GM23338 (cell line): ENCODE measurements around the gene SLC6A12. TPM values are rescaled to one million over a fixed set of nuclear protein-coding genes. Genes with fewer than 3 reads are reported as not detected.

Experiments used
- ATAC-seq: fragments of 200-7000 bp; cut with Tn5 transposase; 3 replicates; pipeline ENCODE4 v1.9.1; 2020
- DNase-seq: peaks from one replicate; pipeline ENCODE4 v3.0.0-alpha.2; 2015; ENCODE audit warnings: low spot score
- H2AFZ ChIP-seq: fragments of 200-600 bp; sonication (generic); 2 replicates; pipeline ENCODE4 v1.8.0; 2016; ENCODE audit warnings: antibody characterized with exemption, mild to moderate bottlenecking, moderate library complexity
- H3F3A ChIP-seq: fragments of 200-600 bp; sonication (generic); replicated peaks from 2 replicates; pipeline ENCODE4 v1.8.0; 2017; ENCODE audit warnings: antibody characterized with exemption, mixed run types, low read depth
- H3K27ac ChIP-seq: fragments of 200-600 bp; sonication (generic); 2 replicates; pipeline ENCODE4 v1.6.1; 2016; ENCODE audit warnings: low read depth
- H3K27me3 ChIP-seq: fragments of 200-600 bp; sonication (generic); 2 replicates; pipeline ENCODE4 v1.8.0; 2016; ENCODE audit warnings: mild to moderate bottlenecking, mixed run types, moderate library complexity; ENCODE audit not compliant: insufficient read depth
- H3K36me3 ChIP-seq: fragments of 200-600 bp; sonication (generic); 2 replicates; pipeline ENCODE4 v1.8.0; 2016; ENCODE audit warnings: mild to moderate bottlenecking; ENCODE audit not compliant: insufficient read depth
- H3K4me1 ChIP-seq: fragments of 200-600 bp; sonication (generic); 2 replicates; pipeline ENCODE4 v1.8.0; 2016; ENCODE audit warnings: mild to moderate bottlenecking, moderate library complexity; ENCODE audit not compliant: insufficient read depth
- H3K4me2 ChIP-seq: fragments of 200-600 bp; sonication (generic); 2 replicates; pipeline ENCODE4 v1.7.1; 2017; ENCODE audit warnings: mixed run types
- H3K4me3 ChIP-seq: fragments of 200-600 bp; sonication (generic); 2 replicates; pipeline ENCODE4 v1.6.1; 2016; ENCODE audit warnings: mixed run types
- H3K79me2 ChIP-seq: fragments of 200-600 bp; sonication (generic); replicated peaks from 2 replicates; pipeline ENCODE4 v1.8.0; 2017; ENCODE audit warnings: mild to moderate bottlenecking; ENCODE audit not compliant: insufficient read depth
- H3K9me2 ChIP-seq: fragments of 200-600 bp; sonication (generic); 2 replicates; pipeline ENCODE4 v1.8.0; 2017; ENCODE audit not compliant: insufficient read depth
- H4K20me1 ChIP-seq: fragments of 200-600 bp; sonication (generic); replicated peaks from 2 replicates; pipeline ENCODE4 v1.8.0; 2017; ENCODE audit warnings: mild to moderate bottlenecking; ENCODE audit not compliant: insufficient read depth
- H3K27ac Mint-ChIP-seq: 2 replicates; pipeline ENCODE4 v1.8.0; 2020; ENCODE audit warnings: inconsistent platforms, mild to moderate bottlenecking, moderate library complexity, mixed read lengths
- H3K27me3 Mint-ChIP-seq: 3 replicates; pipeline ENCODE4 v1.8.0; 2022; ENCODE audit warnings: low read depth, mild to moderate bottlenecking, moderate library complexity, mixed read lengths, inconsistent platforms; ENCODE audit not compliant: insufficient read depth, poor library complexity
- H3K36me3 Mint-ChIP-seq: 3 replicates; pipeline ENCODE4 v1.8.0; 2021; ENCODE audit warnings: low read depth, mild to moderate bottlenecking, inconsistent platforms, moderate library complexity, mixed read lengths
- H3K4me1 Mint-ChIP-seq: 3 replicates; pipeline ENCODE4 v1.8.0; 2020; ENCODE audit warnings: mild to moderate bottlenecking, inconsistent platforms, mixed read lengths
- H3K4me3 Mint-ChIP-seq: 3 replicates; pipeline ENCODE4 v1.8.0; 2021; ENCODE audit warnings: moderate library complexity, mild to moderate bottlenecking, inconsistent platforms, mixed read lengths
- H3K9me3 Mint-ChIP-seq: 3 replicates; pipeline ENCODE4 v1.8.0; 2020; ENCODE audit warnings: moderate library complexity, mild to moderate bottlenecking, inconsistent platforms, mixed read lengths
- CREB1 ChIP-seq: fragments of 250-450 bp; sonication (Bioruptor Pico); IDR thresholded peaks from 2 replicates; pipeline ENCODE4 v1.5.0; 2020; ENCODE audit warnings: low read depth, mild to moderate bottlenecking, moderate library complexity
- ETS1 ChIP-seq: IDR thresholded peaks from 2 replicates; pipeline ENCODE4 v1.6.1; 2016; ENCODE audit warnings: antibody characterized with exemption
- EZH2 ChIP-seq: fragments of 200-600 bp; sonication (generic); IDR thresholded peaks from one replicate; pipeline ENCODE4 v1.8.0; 2017; ENCODE audit warnings: antibody characterized with exemption, mild to moderate bottlenecking, low read depth; ENCODE audit not compliant: unreplicated experiment
- EZH2phosphoT487 ChIP-seq: fragments of 200-600 bp; sonication (generic); IDR thresholded peaks from one replicate; pipeline ENCODE4 v1.8.1; 2018; ENCODE audit warnings: antibody characterized with exemption; ENCODE audit not compliant: unreplicated experiment
- JUNB ChIP-seq: IDR thresholded peaks from one replicate; pipeline ENCODE4 v1.6.1; 2016; ENCODE audit warnings: antibody characterized with exemption; ENCODE audit not compliant: unreplicated experiment
- STAT1 ChIP-seq: IDR thresholded peaks from one replicate; pipeline ENCODE4 v1.6.1; 2016; ENCODE audit warnings: antibody characterized with exemption; ENCODE audit not compliant: unreplicated experiment
- ZNF114 ChIP-seq: fragments of 250-450 bp; sonication (Bioruptor Pico); IDR thresholded peaks from 2 replicates; pipeline ENCODE4 v1.5.0; 2020; ENCODE audit warnings: mild to moderate bottlenecking, moderate library complexity
- ZNF331 ChIP-seq: fragments of 250-450 bp; sonication (Bioruptor Pico); IDR thresholded peaks from 2 replicates; pipeline ENCODE4 v1.5.0; 2020; ENCODE audit warnings: low read depth, mild to moderate bottlenecking, moderate library complexity
- ZNF462 ChIP-seq: fragments of 250-450 bp; sonication (Bioruptor Pico); IDR thresholded peaks from 2 replicates; pipeline ENCODE4 v1.5.0; 2020; ENCODE audit warnings: mild to moderate bottlenecking, moderate library complexity
- polyA plus RNA-seq: library from polyadenylated mRNA; unstranded; fragments of >200 nt; fragmentation: Nextera tagmentation; extraction: Ambion mirVana; gene quantifications from 2 replicates; pipeline ENCODE4 v1.2.1, GENCODE V29; 2016
- total RNA-seq: library from RNA; depleted of rRNA; stranded (reverse); fragments of >200 nt; shearing (Covaris generic); gene quantifications from 2 replicates; pipeline ENCODE4 v1.2.3, GENCODE V29; 2014

The SLC6A12 gene
- total and polyA plus RNA-seq, 2 experiments from 2014 or later: 0.56 TPM; not detected in 1

- Mint-ChIP-seq H3K4me3 (no peak overlapping the region), H3K36me3 (no peaks in the 10 kb centered on the region), H3K9me3 (no peaks in the 10 kb centered on the region), H3K4me1 (peaks cover 37% of the 10 kb centered on the region), H3K27me3 (peaks cover 8% of the 10 kb centered on the region), H3K27ac (no peak overlapping the region)
- Histone ChIP-seq H3K4me2 (no peak overlapping the region), H3K4me3 (no peak overlapping the region), H3K9me2 (no peaks in the 10 kb centered on the region), H4K20me1 (no peaks in the 10 kb centered on the region), H3K27me3 (no peaks in the 10 kb centered on the region), H3K4me1 (no peaks in the 10 kb centered on the region; the same call in 1 of the 2 replicates), H2AFZ (no peak overlapping the region), H3F3A (no peaks in the 10 kb centered on the region), H3K27ac (no peak overlapping the region), H3K79me2 (no peaks in the 10 kb centered on the region), H3K36me3 (no peaks in the 10 kb centered on the region)
- ATAC-seq (no peak), DNase-seq (no peak)
- TF ChIP-seq CREB1 (CRISPR knock-in tag): no peak
- TF ChIP-seq ZNF462: no peak
- no peak for TF ChIP-seq ZNF114 (CRISPR knock-in tag)
- no peak for TF ChIP-seq ETS1
- no peak for TF ChIP-seq JUNB
- TF ChIP-seq ZNF331 (CRISPR knock-in tag): no peak
- no peak for TF ChIP-seq STAT1
- no peak for TF ChIP-seq EZH2phosphoT487
- no peak for TF ChIP-seq EZH2
Measured at GRCh38 chr12:154058-154457, 59.9 kb downstream of the SLC6A12 start.
